Activated T-cell treated with anti-CD3 and anti-CD28 coated beads, Interleukin-2, amount 50 U/mL, for 72 hours (primary cell): ENCODE data around the gene TUSC7. TPM values are rescaled to one million over a fixed set of nuclear protein-coding genes. Genes with fewer than 3 reads are reported as not detected.

Experiments
- ATAC-seq, 2 donors: fragments of 150-1000 bp; cut with Tn5 transposase; replicated peaks in 1 of 2; 2 replicates each; pipeline ENCODE4 v1.10.0; 2021; ENCODE audit warnings: moderate library complexity in 2 of 2, mild to moderate bottlenecking in 1 of 2
- DNase-seq, 2 donors: peaks; one replicate each; pipeline ENCODE4 v3.0.0; 2021 to 2022; ENCODE audit warnings: mixed read lengths in 1 of 2
- H3K27ac Mint-ChIP-seq: one replicate; pipeline ENCODE4 v1.8.0; 2022; ENCODE audit warnings: mild to moderate bottlenecking, moderate library complexity, mixed read lengths
- H3K27me3 Mint-ChIP-seq: one replicate; pipeline ENCODE4 v1.8.0; 2022; ENCODE audit warnings: low read depth, mixed read lengths
- H3K36me3 Mint-ChIP-seq, 2 donors: one replicate each; pipeline ENCODE4 v1.8.0; 2022; ENCODE audit warnings: mixed read lengths in 2 of 2, mild to moderate bottlenecking in 1 of 2; ENCODE audit not compliant: insufficient read depth in 2 of 2
- H3K4me1 Mint-ChIP-seq: one replicate; pipeline ENCODE4 v1.8.0; 2022; ENCODE audit warnings: low read depth, mixed read lengths
- H3K4me3 Mint-ChIP-seq, 2 donors: one replicate each; pipeline ENCODE4 v1.8.0; 2022; ENCODE audit warnings: mild to moderate bottlenecking in 2 of 2, mixed read lengths in 2 of 2, moderate library complexity in 2 of 2
- H3K9me3 Mint-ChIP-seq, 2 donors: one replicate each; pipeline ENCODE4 v1.8.0; 2022; ENCODE audit warnings: mixed read lengths in 2 of 2
- total RNA-seq, 2 donors: library from RNA; stranded (reverse); gene quantifications; one replicate each; pipeline ENCODE4 v1.2.3, GENCODE V29; 2022

Gene TUSC7
- total RNA-seq, 2 donors from 2014 or later: not detected

- Mint-ChIP-seq H3K36me3 (no peaks in the 10 kb centered on the region), H3K27me3 (no peaks in the 10 kb centered on the region), H3K4me1 (no peaks in the 10 kb centered on the region), H3K9me3 (peaks cover 1 to 6% of the 10 kb centered on the region in 2 donors), H3K4me3 (no peak overlapping the region), H3K27ac (no peak overlapping the region)
- ATAC-seq (no peak), DNase-seq (no peak)
Measured at GRCh38 chr3:116717566-116717965, 8.0 kb downstream of the TUSC7 start.

- H3K27ac Mint-ChIP-seq: no peak overlapping the region
- H3K4me3 Mint-ChIP-seq: no peak overlapping the region
- H3K27me3 Mint-ChIP-seq: no peaks in the 10 kb centered on the region
- DNase-seq (no peak), ATAC-seq (no peak)
- peaks cover 2 to 4% of the 10 kb centered on the region in 2 donors for H3K9me3 Mint-ChIP-seq
- H3K36me3 Mint-ChIP-seq: no peaks in the 10 kb centered on the region
- H3K4me1 Mint-ChIP-seq: no peaks in the 10 kb centered on the region
Measured at GRCh38 chr3:116728454-116728853, 18.9 kb downstream of the TUSC7 start.

- no peaks in the 10 kb centered on the region for H3K4me1 Mint-ChIP-seq
- H3K36me3 Mint-ChIP-seq: no peaks in the 10 kb centered on the region
- ATAC-seq (no peak), DNase-seq (no peak)
- H3K27ac Mint-ChIP-seq: no peak overlapping the region
- H3K4me3 Mint-ChIP-seq: no peak overlapping the region
- peaks cover 0 to 2% of the 10 kb centered on the region in 2 donors for H3K9me3 Mint-ChIP-seq
- no peaks in the 10 kb centered on the region for H3K27me3 Mint-ChIP-seq
Measured at GRCh38 chr3:116734243-116734642, 24.7 kb downstream of the TUSC7 start.

GRCh38 chr3:116739678-116740077 lies 30.1 kb downstream of the TUSC7 start:
- no peak for DNase-seq
- no peak overlapping the region for H3K27ac Mint-ChIP-seq
- ATAC-seq: no peak
- no peak overlapping the region for H3K4me3 Mint-ChIP-seq
- no peaks in the 10 kb centered on the region for H3K4me1 Mint-ChIP-seq
- H3K9me3 Mint-ChIP-seq: peaks cover 0 to 2% of the 10 kb centered on the region in 2 donors
- no peaks in the 10 kb centered on the region for H3K27me3 Mint-ChIP-seq
- H3K36me3 Mint-ChIP-seq: no peaks in the 10 kb centered on the region

- DNase-seq (no peak), ATAC-seq (no peak)
- Mint-ChIP-seq H3K36me3 (no peaks in the 10 kb centered on the region), H3K9me3 (peaks cover 0 to 3% of the 10 kb centered on the region in 2 donors), H3K4me1 (no peaks in the 10 kb centered on the region), H3K4me3 (no peak overlapping the region), H3K27ac (no peak overlapping the region), H3K27me3 (no peaks in the 10 kb centered on the region)
Measured at GRCh38 chr3:116740293-116740692, 30.7 kb downstream of the TUSC7 start.

- DNase-seq (no peak), ATAC-seq (no peak)
- no peak overlapping the region for H3K4me3 Mint-ChIP-seq
- H3K9me3 Mint-ChIP-seq: peaks cover 2 to 7% of the 10 kb centered on the region in 2 donors
- no peaks in the 10 kb centered on the region for H3K36me3 Mint-ChIP-seq
- H3K27me3 Mint-ChIP-seq: no peaks in the 10 kb centered on the region
- H3K4me1 Mint-ChIP-seq: no peaks in the 10 kb centered on the region
- H3K27ac Mint-ChIP-seq: no peak overlapping the region
Measured at GRCh38 chr3:116741467-116741866, 31.9 kb downstream of the TUSC7 start.

- Mint-ChIP-seq H3K9me3 (peaks cover 2 to 9% of the 10 kb centered on the region in 2 donors), H3K4me1 (no peaks in the 10 kb centered on the region), H3K4me3 (no peak overlapping the region), H3K36me3 (no peaks in the 10 kb centered on the region), H3K27ac (no peak overlapping the region), H3K27me3 (no peaks in the 10 kb centered on the region)
- DNase-seq (no peak), ATAC-seq (no peak)
Measured at GRCh38 chr3:116743062-116743461, 33.5 kb downstream of the TUSC7 start.

GRCh38 chr3:116749388-116749787 lies 39.8 kb downstream of the TUSC7 start:
- no peak for DNase-seq
- no peaks in the 10 kb centered on the region for H3K4me1 Mint-ChIP-seq
- H3K36me3 Mint-ChIP-seq: peaks cover 0 to 1% of the 10 kb centered on the region in 2 donors
- no peak overlapping the region for H3K4me3 Mint-ChIP-seq
- H3K9me3 Mint-ChIP-seq: peaks cover 7 to 10% of the 10 kb centered on the region in 2 donors
- no peaks in the 10 kb centered on the region for H3K27me3 Mint-ChIP-seq
- H3K27ac Mint-ChIP-seq: no peak overlapping the region
- ATAC-seq: no peak

GRCh38 chr3:116757315-116757714 lies 47.7 kb downstream of the TUSC7 start:
- DNase-seq: no peak

GRCh38 chr3:116759316-116759715 lies 49.7 kb downstream of the TUSC7 start:
- DNase-seq: no peak

More at GRCh38 chr3:116757315-116757714, 47.7 kb downstream of the TUSC7 start:
- no peak overlapping the region for H3K4me3 Mint-ChIP-seq
- no peak for ATAC-seq
- no peaks in the 10 kb centered on the region for H3K27me3 Mint-ChIP-seq
- H3K4me1 Mint-ChIP-seq: no peaks in the 10 kb centered on the region
- no peak overlapping the region for H3K27ac Mint-ChIP-seq
- no peaks in the 10 kb centered on the region for H3K36me3 Mint-ChIP-seq
- H3K9me3 Mint-ChIP-seq: peaks cover 0 to 6% of the 10 kb centered on the region in 2 donors

More at GRCh38 chr3:116759316-116759715, 49.7 kb downstream of the TUSC7 start:
- Mint-ChIP-seq H3K27me3 (no peaks in the 10 kb centered on the region), H3K9me3 (peaks cover 0 to 2% of the 10 kb centered on the region in 2 donors), H3K27ac (no peak overlapping the region), H3K4me3 (no peak overlapping the region), H3K4me1 (no peaks in the 10 kb centered on the region), H3K36me3 (no peaks in the 10 kb centered on the region)
- no peak for ATAC-seq
